NCI-H446 treated with DMSO at 0.1 percent for 48 hours (cell line): Measurements from ENCODE around the gene VPS39.

ENCODE experiments used
- DNase-seq: peaks from one replicate; lab custom pipeline; 2025; lab: John Stamatoyannopoulos, UW

Gene VPS39

GRCh38 chr15:42128476-42128875 lies 79.6 kb downstream of the VPS39 start:
- DNase-seq, result no peak

- DNase-seq, result no peak
These were observed 84.6 kb downstream of the VPS39 start for GRCh38 chr15:42123546-42123945.

GRCh38 chr15:42121682-42122081 lies 86.4 kb downstream of the VPS39 start:
- DNase-seq, result no peak

- DNase-seq, result no peak
These were observed 87.1 kb downstream of the VPS39 start for GRCh38 chr15:42121021-42121420.

- no peak for DNase-seq
These were observed 87.8 kb downstream of the VPS39 start for GRCh38 chr15:42120285-42120684.

- DNase-seq, result no peak
These were observed 88.7 kb downstream of the VPS39 start for GRCh38 chr15:42119446-42119760.

- no peak for DNase-seq
These were observed 89.3 kb downstream of the VPS39 start for GRCh38 chr15:42118650-42119445.

GRCh38 chr15:42111924-42112323 lies 96.2 kb downstream of the VPS39 start:
- no peak for DNase-seq

GRCh38 chr15:42110367-42110766 lies 97.7 kb downstream of the VPS39 start:
- no peak for DNase-seq

GRCh38 chr15:42108806-42109205 lies 99.3 kb downstream of the VPS39 start:
- DNase-seq, result no peak
